ENCODE measurements around the gene PRKG1.

Gene PRKG1

DNA sequence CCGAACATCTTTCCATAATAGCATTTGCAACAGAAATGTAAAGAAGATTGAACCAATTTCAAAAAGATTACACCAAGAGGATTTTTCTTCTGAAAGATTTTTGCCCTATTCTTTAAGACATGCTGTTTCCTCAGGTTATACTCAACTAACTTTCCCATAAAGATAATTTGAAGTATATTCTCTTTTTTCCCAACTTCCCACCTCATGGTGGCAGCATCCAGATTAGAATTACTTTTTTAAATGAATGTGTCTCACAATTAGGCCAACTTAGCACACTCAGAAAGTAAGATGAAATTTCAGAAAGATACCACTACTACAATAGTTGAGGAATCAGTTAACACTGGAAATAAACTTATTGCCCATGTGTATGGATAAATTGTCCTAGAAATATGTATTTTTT is 803.3 kb downstream of the PRKG1 start:
- no peak overlapping the region for H3K27ac ChIP-seq (ENCODE audit: low read length)
- DNase-seq (ENCODE audit: low read depth, low spot score): no peak
- H3K4me1 ChIP-seq (ENCODE audit: control insufficient read depth, insufficient read depth, low read length): no peaks in the 10 kb centered on the region
- H3K4me3 ChIP-seq (ENCODE audit: low read length): no peak overlapping the region
- H3K9me3 ChIP-seq (ENCODE audit: control insufficient read depth, insufficient read depth, low read length): no peaks in the 10 kb centered on the region
- H3K27me3 ChIP-seq (ENCODE audit: control insufficient read depth, insufficient read depth, low read length): no peaks in the 10 kb centered on the region
- WGBS (ENCODE audit: insufficient coverage, insufficient read length): no CpG with 5 or more reads among the region's 1 CpG
- H3K36me3 ChIP-seq (ENCODE audit: control insufficient read depth, insufficient read depth, low read length): no peaks in the 10 kb centered on the region

DNA sequence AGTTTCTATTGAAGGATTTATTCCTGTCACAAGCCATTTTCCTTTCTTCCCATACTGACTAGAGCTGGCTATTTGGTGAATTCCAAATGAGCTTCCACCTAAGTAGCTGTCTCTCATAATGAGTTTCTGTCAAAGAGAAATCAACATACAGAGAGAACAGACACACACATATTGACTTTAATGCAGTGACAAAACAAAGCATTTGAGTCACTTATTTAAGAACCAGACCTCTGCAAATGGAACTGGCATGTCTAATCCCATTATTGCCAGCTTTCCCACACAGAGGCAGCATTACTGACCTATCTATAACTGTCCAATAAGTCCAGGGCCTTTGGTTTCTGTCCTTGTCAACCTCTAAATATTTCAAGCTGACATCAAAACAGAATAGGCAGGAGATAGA is 804.4 kb downstream of the PRKG1 start:
- DNase-seq (ENCODE audit: low read depth, low spot score): no peak
- Histone ChIP-seq H3K4me3 (ENCODE audit: low read length) (no peak overlapping the region), H3K9me3 (ENCODE audit: control insufficient read depth, insufficient read depth, low read length) (no peaks in the 10 kb centered on the region), H3K27ac (ENCODE audit: low read length) (no peak overlapping the region), H3K27me3 (ENCODE audit: control insufficient read depth, insufficient read depth, low read length) (no peaks in the 10 kb centered on the region), H3K36me3 (ENCODE audit: control insufficient read depth, insufficient read depth, low read length) (no peaks in the 10 kb centered on the region), H3K4me1 (ENCODE audit: control insufficient read depth, insufficient read depth, low read length) (no peaks in the 10 kb centered on the region)

DNA sequence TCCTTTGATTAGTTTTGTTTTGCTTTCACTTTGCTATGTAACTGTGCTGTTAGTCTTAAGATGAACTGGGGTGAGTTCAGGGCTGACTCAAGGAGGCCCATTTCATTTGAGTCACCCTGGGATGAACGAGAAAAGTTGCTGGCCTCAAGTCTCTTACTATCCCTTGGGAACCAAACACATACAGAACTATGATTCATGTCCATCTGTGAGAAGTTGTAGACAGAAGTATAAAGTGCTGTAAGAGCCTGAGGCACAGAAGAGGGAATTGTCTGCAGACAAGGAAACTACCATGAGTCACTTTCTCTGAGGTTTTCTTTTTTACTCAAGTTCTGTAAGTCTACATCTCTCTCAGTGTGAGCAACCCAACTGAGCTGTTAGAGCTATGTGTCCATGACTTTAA is 805.0 kb downstream of the PRKG1 start:
- Histone ChIP-seq H3K4me1 (ENCODE audit: control insufficient read depth, insufficient read depth, low read length) (no peaks in the 10 kb centered on the region), H3K27me3 (ENCODE audit: control insufficient read depth, insufficient read depth, low read length) (no peaks in the 10 kb centered on the region), H3K9me3 (ENCODE audit: control insufficient read depth, insufficient read depth, low read length) (no peaks in the 10 kb centered on the region), H3K36me3 (ENCODE audit: control insufficient read depth, insufficient read depth, low read length) (no peaks in the 10 kb centered on the region), H3K27ac (ENCODE audit: low read length) (no peak overlapping the region), H3K4me3 (ENCODE audit: low read length) (no peak overlapping the region)
- WGBS (ENCODE audit: insufficient coverage, insufficient read length): no CpG with 5 or more reads among the region's 1 CpG
- no peak for DNase-seq (ENCODE audit: low read depth, low spot score)

DNA sequence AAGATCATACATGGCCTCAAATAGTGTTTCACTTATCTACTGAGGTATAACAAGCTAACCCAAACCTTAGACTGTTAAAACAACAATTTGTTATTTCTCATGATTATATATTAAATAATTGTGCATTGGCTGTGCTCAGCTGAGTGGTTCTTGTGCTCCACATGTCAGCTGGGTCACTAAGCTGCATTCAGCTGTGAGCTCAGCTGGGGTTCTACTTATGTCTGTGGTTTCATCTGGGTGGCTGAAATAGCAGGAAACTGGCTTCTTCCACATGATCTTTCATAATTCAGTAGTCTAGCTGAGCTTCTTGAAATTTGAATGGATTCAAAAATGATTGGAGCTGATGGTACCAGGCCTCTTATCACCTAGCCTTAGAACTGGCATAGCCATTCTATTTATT is 806.9 kb downstream of the PRKG1 start:
- no peak overlapping the region for H3K4me3 ChIP-seq (ENCODE audit: low read length)
- no peaks in the 10 kb centered on the region for H3K9me3 ChIP-seq (ENCODE audit: control insufficient read depth, insufficient read depth, low read length)
- no peak overlapping the region for H3K27ac ChIP-seq (ENCODE audit: low read length)
- no peaks in the 10 kb centered on the region for H3K4me1 ChIP-seq (ENCODE audit: control insufficient read depth, insufficient read depth, low read length)
- no peak for DNase-seq (ENCODE audit: low read depth, low spot score)
- no peaks in the 10 kb centered on the region for H3K36me3 ChIP-seq (ENCODE audit: control insufficient read depth, insufficient read depth, low read length)
- H3K27me3 ChIP-seq (ENCODE audit: control insufficient read depth, insufficient read depth, low read length): no peaks in the 10 kb centered on the region

GRCh38 chr10:51886438-51887068 is 812.3 kb downstream of the PRKG1 start:
- H3K4me1 ChIP-seq (ENCODE audit: control insufficient read depth, insufficient read depth, low read length): no peaks in the 10 kb centered on the region
- no peak overlapping the region for H3K27ac ChIP-seq (ENCODE audit: low read length)
- H3K4me3 ChIP-seq (ENCODE audit: low read length): no peak overlapping the region
- no CpG with 5 or more reads among the region's 4 CpGs for WGBS (ENCODE audit: insufficient coverage, insufficient read length)
- H3K27me3 ChIP-seq (ENCODE audit: control insufficient read depth, insufficient read depth, low read length): no peaks in the 10 kb centered on the region
- no peaks in the 10 kb centered on the region for H3K36me3 ChIP-seq (ENCODE audit: control insufficient read depth, insufficient read depth, low read length)
- no peaks in the 10 kb centered on the region for H3K9me3 ChIP-seq (ENCODE audit: control insufficient read depth, insufficient read depth, low read length)
- DNase-seq (ENCODE audit: low read depth, low spot score): no peak

GRCh38 chr10:51888263-51888662 is 814.0 kb downstream of the PRKG1 start:
- Histone ChIP-seq H3K4me3 (ENCODE audit: low read length) (no peak overlapping the region), H3K9me3 (ENCODE audit: control insufficient read depth, insufficient read depth, low read length) (no peaks in the 10 kb centered on the region), H3K36me3 (ENCODE audit: control insufficient read depth, insufficient read depth, low read length) (no peaks in the 10 kb centered on the region), H3K4me1 (ENCODE audit: control insufficient read depth, insufficient read depth, low read length) (no peaks in the 10 kb centered on the region), H3K27ac (ENCODE audit: low read length) (no peak overlapping the region), H3K27me3 (ENCODE audit: control insufficient read depth, insufficient read depth, low read length) (no peaks in the 10 kb centered on the region)
- no peak for DNase-seq (ENCODE audit: low read depth, low spot score)

DNA sequence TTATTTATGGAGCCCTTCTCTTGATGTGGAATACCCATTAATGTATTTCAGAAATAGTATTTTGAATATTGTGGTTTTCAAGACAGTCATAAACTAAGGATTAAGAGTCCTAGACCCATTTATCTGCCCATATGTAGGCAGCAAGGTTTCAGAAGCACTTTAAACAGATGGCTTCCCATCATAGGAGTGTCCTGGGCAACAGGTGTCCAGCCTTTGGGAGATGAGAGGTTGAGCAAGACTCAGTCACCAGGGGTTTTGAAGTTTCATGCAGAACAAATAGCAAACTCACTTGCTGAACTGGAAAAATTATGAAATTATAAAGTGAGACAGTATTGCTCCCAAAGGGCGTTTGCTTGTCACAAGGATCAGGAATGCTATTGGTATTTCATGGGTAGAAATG is 818.0 kb downstream of the PRKG1 start:
- H3K36me3 ChIP-seq (ENCODE audit: control insufficient read depth, insufficient read depth, low read length): no peaks in the 10 kb centered on the region
- H3K27me3 ChIP-seq (ENCODE audit: control insufficient read depth, insufficient read depth, low read length): no peaks in the 10 kb centered on the region
- no peak overlapping the region for H3K27ac ChIP-seq (ENCODE audit: low read length)
- H3K4me1 ChIP-seq (ENCODE audit: control insufficient read depth, insufficient read depth, low read length): no peaks in the 10 kb centered on the region
- no peaks in the 10 kb centered on the region for H3K9me3 ChIP-seq (ENCODE audit: control insufficient read depth, insufficient read depth, low read length)
- no CpG with 5 or more reads among the region's 1 CpG for WGBS (ENCODE audit: insufficient coverage, insufficient read length)
- no peak overlapping the region for H3K4me3 ChIP-seq (ENCODE audit: low read length)
- no peak for DNase-seq (ENCODE audit: low read depth, low spot score)

DNA sequence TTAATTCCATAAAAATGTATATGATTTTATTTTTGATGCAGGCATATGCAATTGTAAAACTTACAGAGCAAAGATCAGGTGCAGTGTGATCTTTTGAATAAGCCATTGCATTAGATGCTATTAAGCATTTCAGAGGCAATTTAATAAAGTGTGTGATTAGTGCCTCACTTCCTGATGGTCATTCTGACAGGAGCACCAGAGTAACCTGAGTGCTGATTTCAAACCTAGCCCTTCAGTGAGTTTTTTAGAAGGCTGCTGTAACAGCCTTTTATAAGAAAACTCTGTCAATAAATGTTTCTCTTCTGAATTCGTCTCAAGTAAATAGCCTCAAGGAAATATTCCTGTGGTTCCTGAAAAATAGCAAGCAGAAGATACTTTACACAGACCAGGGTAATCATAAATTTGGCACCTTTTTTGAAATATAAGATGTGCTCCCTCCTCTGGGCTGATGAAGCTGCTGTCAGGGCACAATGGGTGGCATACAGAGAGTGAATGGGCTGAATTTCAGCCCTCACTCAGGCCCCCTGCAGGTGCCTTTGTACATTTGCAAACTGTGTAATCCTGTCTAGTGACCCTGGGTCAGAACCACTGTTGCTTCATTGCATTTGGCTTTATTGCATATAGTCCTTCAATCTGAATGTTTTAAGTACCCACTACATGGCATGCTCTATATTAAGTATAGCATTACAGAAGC is 818.8 kb downstream of the PRKG1 start:
- Histone ChIP-seq H3K36me3 (ENCODE audit: control insufficient read depth, insufficient read depth, low read length) (no peaks in the 10 kb centered on the region), H3K9me3 (ENCODE audit: control insufficient read depth, insufficient read depth, low read length) (no peaks in the 10 kb centered on the region), H3K4me3 (ENCODE audit: low read length) (no peak overlapping the region), H3K27me3 (ENCODE audit: control insufficient read depth, insufficient read depth, low read length) (no peaks in the 10 kb centered on the region), H3K4me1 (ENCODE audit: control insufficient read depth, insufficient read depth, low read length) (no peaks in the 10 kb centered on the region), H3K27ac (ENCODE audit: low read length) (no peak overlapping the region)
- WGBS (ENCODE audit: insufficient coverage, insufficient read length): no CpG with 5 or more reads among the region's 1 CpG
- no peak for DNase-seq (ENCODE audit: low read depth, low spot score)

DNA sequence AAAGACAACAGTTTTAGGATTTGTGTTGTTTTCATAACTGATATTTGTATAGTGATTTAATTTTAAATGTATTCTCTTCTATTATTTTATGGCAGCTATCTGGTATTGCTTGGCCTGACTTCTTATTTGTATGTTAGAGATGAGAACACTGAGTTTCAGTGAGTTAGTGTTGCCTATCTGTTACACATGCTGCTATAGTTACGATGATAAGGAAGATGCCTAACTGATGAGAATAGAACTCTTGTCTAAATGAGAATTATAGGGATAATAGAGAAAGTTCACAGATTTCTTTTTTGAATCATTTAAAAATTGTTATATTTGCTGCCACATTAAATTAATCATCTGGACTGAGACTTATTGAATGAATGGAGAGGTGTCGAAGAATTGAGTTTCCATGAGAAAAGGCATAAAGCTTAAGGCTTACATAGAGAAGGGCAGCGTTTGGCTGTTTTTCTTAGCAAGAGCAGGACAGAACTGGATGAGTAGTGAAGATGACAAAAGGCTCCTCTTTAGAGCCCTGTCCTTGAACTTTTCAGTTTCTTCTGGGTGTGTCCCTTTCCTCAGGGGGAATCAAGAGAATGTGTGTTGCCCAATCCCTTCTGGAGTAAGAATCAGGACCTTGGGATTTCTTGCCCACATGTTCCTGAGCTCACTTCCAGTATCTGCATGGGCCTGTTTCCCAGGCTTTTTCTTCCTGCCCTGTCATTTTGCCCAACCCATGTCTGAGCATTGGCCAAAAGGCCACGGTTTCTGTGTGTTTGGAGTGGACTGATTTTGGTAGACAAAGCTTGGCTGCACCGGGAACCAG is 820.7 kb downstream of the PRKG1 start:
- Histone ChIP-seq H3K27ac (ENCODE audit: low read length) (no peak overlapping the region), H3K36me3 (ENCODE audit: control insufficient read depth, insufficient read depth, low read length) (no peaks in the 10 kb centered on the region), H3K4me3 (ENCODE audit: low read length) (no peak overlapping the region), H3K9me3 (ENCODE audit: control insufficient read depth, insufficient read depth, low read length) (no peaks in the 10 kb centered on the region), H3K27me3 (ENCODE audit: control insufficient read depth, insufficient read depth, low read length) (no peaks in the 10 kb centered on the region), H3K4me1 (ENCODE audit: control insufficient read depth, insufficient read depth, low read length) (no peaks in the 10 kb centered on the region)
- no CpG with 5 or more reads among the region's 5 CpGs for WGBS (ENCODE audit: insufficient coverage, insufficient read length)
- DNase-seq (ENCODE audit: low read depth, low spot score): no peak

DNA sequence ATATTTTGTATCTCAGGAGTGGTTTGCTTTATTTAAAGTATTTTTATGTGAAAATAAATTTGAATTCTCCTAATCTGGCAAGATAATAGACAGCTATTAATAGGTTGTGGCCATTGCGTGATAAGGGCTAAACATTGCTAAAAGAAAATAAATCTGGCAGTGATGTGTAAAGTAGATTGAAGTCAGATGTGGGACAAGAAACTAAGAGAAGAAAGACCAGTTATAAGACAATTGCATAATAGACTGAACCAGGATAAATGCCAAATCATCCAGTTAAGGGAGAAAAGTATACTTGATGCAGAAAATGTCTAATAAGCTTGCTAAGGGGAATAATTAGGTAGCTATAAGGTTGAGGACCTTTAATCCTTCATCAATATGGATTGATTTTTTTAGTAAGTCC is 822.6 kb downstream of the PRKG1 start:
- H3K36me3 ChIP-seq (ENCODE audit: control insufficient read depth, insufficient read depth, low read length): no peaks in the 10 kb centered on the region
- H3K4me3 ChIP-seq (ENCODE audit: low read length): no peak overlapping the region
- no peaks in the 10 kb centered on the region for H3K4me1 ChIP-seq (ENCODE audit: control insufficient read depth, insufficient read depth, low read length)
- H3K27ac ChIP-seq (ENCODE audit: low read length): no peak overlapping the region
- no peaks in the 10 kb centered on the region for H3K9me3 ChIP-seq (ENCODE audit: control insufficient read depth, insufficient read depth, low read length)
- no CpG with 5 or more reads among the region's 1 CpG for WGBS (ENCODE audit: insufficient coverage, insufficient read length)
- no peak for DNase-seq (ENCODE audit: low read depth, low spot score)
- no peaks in the 10 kb centered on the region for H3K27me3 ChIP-seq (ENCODE audit: control insufficient read depth, insufficient read depth, low read length)

GRCh38 chr10:51897560-51897959 is 823.3 kb downstream of the PRKG1 start:
- WGBS (ENCODE audit: insufficient coverage, insufficient read length): no CpG with 5 or more reads among the region's 1 CpG
- DNase-seq (ENCODE audit: low read depth, low spot score): no peak
- Histone ChIP-seq H3K27me3 (ENCODE audit: control insufficient read depth, insufficient read depth, low read length) (no peaks in the 10 kb centered on the region), H3K36me3 (ENCODE audit: control insufficient read depth, insufficient read depth, low read length) (no peaks in the 10 kb centered on the region), H3K27ac (ENCODE audit: low read length) (no peak overlapping the region), H3K9me3 (ENCODE audit: control insufficient read depth, insufficient read depth, low read length) (no peaks in the 10 kb centered on the region), H3K4me3 (ENCODE audit: low read length) (no peak overlapping the region), H3K4me1 (ENCODE audit: control insufficient read depth, insufficient read depth, low read length) (no peaks in the 10 kb centered on the region)
